PC-9 (cell line): Measurements from ENCODE around the gene FARS2.

Source experiments
- EZH2 ChIP-seq: fragments of 200-600 bp; sonication (generic); IDR thresholded peaks from 2 replicates; pipeline ENCODE4 v1.8.0; 2017; ENCODE audit warnings: antibody characterized with exemption, low read depth
- TF ChIP-seq, protein P1 (sequence below): fragments of 200-600 bp; sonication (generic); conservative IDR thresholded peaks from 2 replicates; pipeline ENCODE4 v1.6.1; 2017; ENCODE audit warnings: mixed run types, antibody characterized with exemption, mild to moderate bottlenecking, moderate library complexity

DNA sequence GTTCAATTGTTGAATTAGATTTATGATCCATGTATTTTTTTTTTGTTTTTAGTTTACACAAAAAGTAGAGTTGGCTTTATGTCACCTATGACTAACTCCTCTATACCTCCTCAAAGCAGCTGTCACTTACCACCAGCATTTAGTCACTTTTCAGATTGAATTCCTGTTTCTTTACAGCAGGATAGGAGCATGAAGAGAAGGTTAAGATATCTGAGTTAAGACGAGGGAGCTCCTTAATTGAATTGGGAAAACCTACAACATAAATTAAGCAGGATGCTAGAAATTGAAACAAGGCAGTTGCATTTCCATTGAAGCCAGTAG lies 237.2 kb downstream of the FARS2 start:
- TF ChIP-seq, protein P1, sequence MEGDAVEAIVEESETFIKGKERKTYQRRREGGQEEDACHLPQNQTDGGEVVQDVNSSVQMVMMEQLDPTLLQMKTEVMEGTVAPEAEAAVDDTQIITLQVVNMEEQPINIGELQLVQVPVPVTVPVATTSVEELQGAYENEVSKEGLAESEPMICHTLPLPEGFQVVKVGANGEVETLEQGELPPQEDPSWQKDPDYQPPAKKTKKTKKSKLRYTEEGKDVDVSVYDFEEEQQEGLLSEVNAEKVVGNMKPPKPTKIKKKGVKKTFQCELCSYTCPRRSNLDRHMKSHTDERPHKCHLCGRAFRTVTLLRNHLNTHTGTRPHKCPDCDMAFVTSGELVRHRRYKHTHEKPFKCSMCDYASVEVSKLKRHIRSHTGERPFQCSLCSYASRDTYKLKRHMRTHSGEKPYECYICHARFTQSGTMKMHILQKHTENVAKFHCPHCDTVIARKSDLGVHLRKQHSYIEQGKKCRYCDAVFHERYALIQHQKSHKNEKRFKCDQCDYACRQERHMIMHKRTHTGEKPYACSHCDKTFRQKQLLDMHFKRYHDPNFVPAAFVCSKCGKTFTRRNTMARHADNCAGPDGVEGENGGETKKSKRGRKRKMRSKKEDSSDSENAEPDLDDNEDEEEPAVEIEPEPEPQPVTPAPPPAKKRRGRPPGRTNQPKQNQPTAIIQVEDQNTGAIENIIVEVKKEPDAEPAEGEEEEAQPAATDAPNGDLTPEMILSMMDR: no peak
- TF ChIP-seq EZH2: no peak
